ENCODE measurements around the gene HTT. TPM values are rescaled to one million over a fixed set of nuclear protein-coding genes. Genes with fewer than 3 reads are reported as not detected.

Gene HTT
- total RNA-seq, 2 experiments from 2014 or later: 91.6 to 94.1 TPM

GRCh38 chr4:3202836-3203820 is 128.6 kb downstream of the HTT start:
- peak; percentile 64 for DNase-seq
- Mint-ChIP-seq H3K4me3 (peak overlapping the region; percentile 44), H3K9me3 (no peaks in the 10 kb centered on the region), H3K27ac (peak overlapping the region; percentile 57), H3K36me3 (ENCODE audit: low read depth) (peaks cover 16% of the 10 kb centered on the region), H3K27me3 (ENCODE audit: low read depth) (no peaks in the 10 kb centered on the region), H3K4me1 (ENCODE audit: low read depth) (peaks cover 36% of the 10 kb centered on the region)
- CTCF ChIA-PET: interaction anchor here (0.9 to 1.5 kb wide), 3 partner anchors 9 to 13 kb away, joined by 3 to 5 read pairs (median 4); no protein-coding TSS in a partner anchor
- intact Hi-C loops (cut with micrococcal nuclease): loop anchor here (1.0 to 5.0 kb wide), 5 partner anchors 89 to 156 kb away; partner anchors contain the start of gene RGS12

DNA sequence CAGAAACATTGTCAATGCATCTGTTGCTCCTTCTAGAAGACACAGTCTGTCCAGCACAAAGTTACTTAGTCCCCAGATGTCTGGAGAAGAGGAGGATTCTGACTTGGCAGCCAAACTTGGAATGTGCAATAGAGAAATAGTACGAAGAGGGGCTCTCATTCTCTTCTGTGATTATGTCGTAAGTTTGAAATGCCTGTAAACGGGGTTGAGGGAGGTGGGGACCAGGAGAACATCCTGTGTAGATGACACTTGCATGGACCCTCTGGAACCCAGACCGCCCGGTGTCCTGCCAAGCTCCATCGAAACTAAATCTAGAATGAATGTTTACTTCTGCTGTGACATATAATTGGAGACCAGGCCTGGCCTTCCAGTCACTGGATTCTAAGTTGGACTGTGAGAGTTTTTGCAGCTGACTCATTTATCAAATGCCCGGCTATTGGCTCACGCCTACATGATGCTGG is 129.5 kb downstream of the HTT start:
- Mint-ChIP-seq H3K4me3 (no peak overlapping the region), H3K27me3 (ENCODE audit: low read depth) (no peaks in the 10 kb centered on the region), H3K9me3 (no peaks in the 10 kb centered on the region), H3K36me3 (ENCODE audit: low read depth) (peaks cover 16% of the 10 kb centered on the region), H3K27ac (no peak overlapping the region), H3K4me1 (ENCODE audit: low read depth) (peaks cover 36% of the 10 kb centered on the region)
- CTCF ChIA-PET: interaction anchor here (1.5 kb wide), 1 partner anchor 12 kb away, joined by 3 read pairs; no protein-coding TSS in a partner anchor
- intact Hi-C loops (cut with micrococcal nuclease): loop anchor here (2.0 to 5.0 kb wide), 3 partner anchors 88 to 143 kb away; partner anchors contain the start of gene RGS12
- DNase-seq: no peak

- H3K27ac Mint-ChIP-seq: no peak overlapping the region
- no peak for DNase-seq
- no peaks in the 10 kb centered on the region for H3K9me3 Mint-ChIP-seq
- no peaks in the 10 kb centered on the region for H3K27me3 Mint-ChIP-seq (ENCODE audit: low read depth)
- CTCF ChIA-PET: no interaction called here
- peaks cover 28% of the 10 kb centered on the region for H3K4me1 Mint-ChIP-seq (ENCODE audit: low read depth)
- H3K4me3 Mint-ChIP-seq: no peak overlapping the region
- H3K36me3 Mint-ChIP-seq (ENCODE audit: low read depth): peaks cover 21% of the 10 kb centered on the region
- intact Hi-C loops (cut with micrococcal nuclease): no loop called here
These were observed 131.5 kb downstream of the HTT start for GRCh38 chr4:3205995-3206394.

DNA sequence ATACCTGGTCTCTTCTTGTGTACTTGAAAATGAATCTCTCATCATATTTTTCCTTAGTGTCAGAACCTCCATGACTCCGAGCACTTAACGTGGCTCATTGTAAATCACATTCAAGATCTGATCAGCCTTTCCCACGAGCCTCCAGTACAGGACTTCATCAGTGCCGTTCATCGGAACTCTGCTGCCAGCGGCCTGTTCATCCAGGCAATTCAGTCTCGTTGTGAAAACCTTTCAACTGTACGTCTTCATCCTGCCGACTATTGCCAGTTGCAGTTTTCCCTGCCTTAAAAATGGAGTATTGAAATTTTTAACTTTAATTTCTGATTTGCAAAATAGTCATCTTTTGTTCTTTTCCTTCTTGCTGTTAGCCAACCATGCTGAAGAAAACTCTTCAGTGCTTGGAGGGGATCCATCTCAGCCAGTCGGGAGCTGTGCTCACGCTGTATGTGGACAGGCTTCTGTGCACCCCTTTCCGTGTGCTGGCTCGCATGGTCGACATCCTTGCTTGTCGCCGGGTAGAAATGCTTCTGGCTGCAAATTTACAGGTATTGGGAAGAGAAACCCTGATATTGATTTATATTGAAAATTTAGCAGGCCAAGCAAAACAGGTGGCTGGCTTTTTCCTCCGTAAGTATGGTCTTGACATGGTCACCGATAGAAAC is 132.1 kb downstream of the HTT start:
- intact Hi-C loops (cut with micrococcal nuclease): no loop called here
- DNase-seq: no peak
- H3K27ac Mint-ChIP-seq: no peak overlapping the region
- peaks cover 21% of the 10 kb centered on the region for H3K36me3 Mint-ChIP-seq (ENCODE audit: low read depth)
- H3K27me3 Mint-ChIP-seq (ENCODE audit: low read depth): no peaks in the 10 kb centered on the region
- CTCF ChIA-PET: no interaction called here
- H3K4me1 Mint-ChIP-seq (ENCODE audit: low read depth): peaks cover 25% of the 10 kb centered on the region
- no peak overlapping the region for H3K4me3 Mint-ChIP-seq
- H3K9me3 Mint-ChIP-seq: no peaks in the 10 kb centered on the region

DNA sequence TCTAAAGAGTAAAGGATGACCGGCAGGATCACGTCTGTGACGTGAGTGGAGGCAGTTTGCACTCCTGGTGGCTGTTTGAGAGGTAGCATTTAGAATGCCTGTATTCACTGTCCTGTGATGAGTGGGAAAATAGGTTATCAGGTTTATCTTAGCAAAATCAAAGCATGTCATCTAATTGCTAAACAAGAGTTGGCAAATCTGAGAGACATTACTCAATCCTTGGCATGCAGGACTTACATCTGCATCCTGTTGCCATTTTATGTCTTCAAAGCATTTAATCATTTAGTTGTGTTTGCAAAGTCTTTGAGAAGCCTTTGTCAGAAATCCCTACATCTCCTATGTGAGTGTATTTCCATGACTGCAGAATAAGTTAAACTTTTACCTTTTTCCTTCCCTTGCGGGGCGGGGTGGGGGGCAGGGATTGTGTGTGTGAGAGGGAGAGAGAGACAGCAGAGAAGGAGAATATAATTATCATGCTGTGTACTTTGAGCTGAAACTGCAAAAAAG is 133.1 kb downstream of the HTT start:
- no peak overlapping the region for H3K27ac Mint-ChIP-seq

DNA sequence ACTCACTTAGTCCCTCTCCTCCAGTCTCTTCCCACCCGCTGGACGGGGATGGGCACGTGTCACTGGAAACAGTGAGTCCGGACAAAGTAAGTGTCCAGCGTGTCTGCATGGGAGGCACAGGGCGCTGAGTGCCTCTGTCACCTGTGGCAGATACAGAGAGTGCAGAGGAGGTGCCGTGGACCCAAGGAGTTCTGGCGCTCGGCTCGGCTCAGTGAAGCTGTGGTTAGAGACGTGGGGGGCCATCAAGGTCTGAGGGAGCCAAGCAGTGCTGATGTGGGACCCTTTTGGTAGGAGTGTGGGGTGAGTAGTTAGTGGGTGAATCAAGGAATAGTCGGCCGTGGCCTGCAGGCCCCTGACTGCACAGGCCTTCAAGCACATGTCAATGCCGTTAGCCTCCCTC is 134.3 kb downstream of the HTT start:
- no peak overlapping the region for H3K4me3 Mint-ChIP-seq
- H3K9me3 Mint-ChIP-seq: no peaks in the 10 kb centered on the region
- no peaks in the 10 kb centered on the region for H3K27me3 Mint-ChIP-seq (ENCODE audit: low read depth)
- no peak for DNase-seq
- peaks cover 32% of the 10 kb centered on the region for H3K36me3 Mint-ChIP-seq (ENCODE audit: low read depth)
- H3K27ac Mint-ChIP-seq: no peak overlapping the region
- CTCF ChIA-PET: interaction anchor here (0.6 kb wide), 1 partner anchor 1041 kb away, joined by 3 read pairs; no protein-coding TSS in a partner anchor
- intact Hi-C loops (cut with micrococcal nuclease): no loop called here
- peaks cover 2% of the 10 kb centered on the region for H3K4me1 Mint-ChIP-seq (ENCODE audit: low read depth)

More for the DNA sequence above, 133.1 kb downstream of the HTT start:
- no peak overlapping the region for H3K4me3 Mint-ChIP-seq
- H3K27me3 Mint-ChIP-seq (ENCODE audit: low read depth): no peaks in the 10 kb centered on the region
- intact Hi-C loops (cut with micrococcal nuclease): no loop called here
- peaks cover 21% of the 10 kb centered on the region for H3K36me3 Mint-ChIP-seq (ENCODE audit: low read depth)
- no peak for DNase-seq
- no peaks in the 10 kb centered on the region for H3K9me3 Mint-ChIP-seq
- peaks cover 14% of the 10 kb centered on the region for H3K4me1 Mint-ChIP-seq (ENCODE audit: low read depth)
- CTCF ChIA-PET: no interaction called here

- Mint-ChIP-seq H3K9me3 (no peaks in the 10 kb centered on the region), H3K27ac (no peak overlapping the region), H3K4me1 (ENCODE audit: low read depth) (no peaks in the 10 kb centered on the region), H3K27me3 (ENCODE audit: low read depth) (no peaks in the 10 kb centered on the region), H3K4me3 (no peak overlapping the region), H3K36me3 (ENCODE audit: low read depth) (peaks cover 39% of the 10 kb centered on the region)
- intact Hi-C loops (cut with micrococcal nuclease): no loop called here
- CTCF ChIA-PET: interaction anchor here (0.6 kb wide), 1 partner anchor 231 kb away, joined by 4 read pairs; no protein-coding TSS in a partner anchor
- DNase-seq: no peak
These were observed 135.3 kb downstream of the HTT start for GRCh38 chr4:3209551-3210325.

GRCh38 chr4:3210467-3210866 is 136.0 kb downstream of the HTT start:
- CTCF ChIA-PET: no interaction called here
- intact Hi-C loops (cut with micrococcal nuclease): no loop called here

DNA sequence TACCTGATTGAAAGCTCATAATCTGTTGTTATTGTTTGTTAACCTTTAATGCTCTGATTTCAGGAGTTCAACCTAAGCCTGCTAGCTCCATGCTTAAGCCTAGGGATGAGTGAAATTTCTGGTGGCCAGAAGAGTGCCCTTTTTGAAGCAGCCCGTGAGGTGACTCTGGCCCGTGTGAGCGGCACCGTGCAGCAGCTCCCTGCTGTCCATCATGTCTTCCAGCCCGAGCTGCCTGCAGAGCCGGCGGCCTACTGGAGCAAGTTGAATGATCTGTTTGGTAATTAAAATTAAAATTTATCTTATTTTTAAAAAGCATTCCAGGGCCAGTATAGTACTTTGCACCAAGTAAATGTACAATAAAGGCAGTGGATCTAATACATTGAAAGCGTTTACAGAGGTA is 137.4 kb downstream of the HTT start:
- Mint-ChIP-seq H3K36me3 (ENCODE audit: low read depth) (peaks cover 41% of the 10 kb centered on the region), H3K27me3 (ENCODE audit: low read depth) (no peaks in the 10 kb centered on the region), H3K9me3 (no peaks in the 10 kb centered on the region), H3K27ac (no peak overlapping the region), H3K4me3 (no peak overlapping the region), H3K4me1 (ENCODE audit: low read depth) (no peaks in the 10 kb centered on the region)
- DNase-seq: no peak
- CTCF ChIA-PET: interaction anchor here (0.6 kb wide), 1 partner anchor 48 kb away, joined by 4 read pairs; no protein-coding TSS in a partner anchor
- intact Hi-C loops (cut with micrococcal nuclease): no loop called here

More at GRCh38 chr4:3210467-3210866, 136.0 kb downstream of the HTT start:
- Mint-ChIP-seq H3K9me3 (no peaks in the 10 kb centered on the region), H3K4me3 (no peak overlapping the region), H3K36me3 (ENCODE audit: low read depth) (peaks cover 43% of the 10 kb centered on the region), H3K4me1 (ENCODE audit: low read depth) (no peaks in the 10 kb centered on the region), H3K27ac (no peak overlapping the region), H3K27me3 (ENCODE audit: low read depth) (no peaks in the 10 kb centered on the region)
- no peak for DNase-seq

DNA sequence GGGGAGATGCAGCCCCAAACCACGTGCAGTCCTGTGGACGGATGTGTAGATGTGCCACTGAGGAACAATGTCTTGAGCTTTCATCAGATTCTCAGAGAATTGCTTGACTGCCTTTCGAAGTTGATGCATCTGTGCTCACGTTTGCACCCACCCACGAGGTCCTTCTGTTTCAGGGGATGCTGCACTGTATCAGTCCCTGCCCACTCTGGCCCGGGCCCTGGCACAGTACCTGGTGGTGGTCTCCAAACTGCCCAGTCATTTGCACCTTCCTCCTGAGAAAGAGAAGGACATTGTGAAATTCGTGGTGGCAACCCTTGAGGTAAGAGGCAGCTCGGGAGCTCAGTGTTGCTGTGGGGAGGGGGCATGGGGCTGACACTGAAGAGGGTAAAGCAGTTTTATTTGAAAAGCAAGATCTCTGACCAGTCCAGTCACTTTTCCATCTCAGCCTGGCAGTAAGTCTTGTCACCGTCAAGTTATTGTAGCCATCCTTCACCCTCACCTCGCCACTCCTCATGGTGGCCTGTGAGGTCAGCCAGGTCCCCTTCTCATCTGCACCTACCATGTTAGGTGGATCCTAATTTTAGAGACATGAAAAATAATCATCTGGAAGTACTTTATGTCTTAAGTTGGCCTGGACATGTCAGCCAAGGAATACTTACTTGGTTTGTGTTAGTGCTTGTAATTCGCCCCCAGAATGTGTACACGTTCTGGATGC is 138.1 kb downstream of the HTT start:
- Mint-ChIP-seq H3K4me3 (no peak overlapping the region), H3K9me3 (no peaks in the 10 kb centered on the region), H3K27me3 (ENCODE audit: low read depth) (no peaks in the 10 kb centered on the region), H3K27ac (no peak overlapping the region), H3K36me3 (ENCODE audit: low read depth) (peaks cover 40% of the 10 kb centered on the region), H3K4me1 (ENCODE audit: low read depth) (no peaks in the 10 kb centered on the region)
- CTCF ChIA-PET: no interaction called here
- intact Hi-C loops (cut with micrococcal nuclease): no loop called here
- no peak for DNase-seq

GRCh38 chr4:3213106-3213425 is 138.6 kb downstream of the HTT start:
- Mint-ChIP-seq H3K36me3 (ENCODE audit: low read depth) (peaks cover 41% of the 10 kb centered on the region), H3K4me1 (ENCODE audit: low read depth) (no peaks in the 10 kb centered on the region), H3K4me3 (no peak overlapping the region), H3K27me3 (ENCODE audit: low read depth) (no peaks in the 10 kb centered on the region), H3K9me3 (no peaks in the 10 kb centered on the region), H3K27ac (no peak overlapping the region)
- DNase-seq: no peak
- intact Hi-C loops (cut with micrococcal nuclease): no loop called here
- CTCF ChIA-PET: no interaction called here

All from activated naive CD4-positive, alpha-beta T cell treated with anti-CD3 and anti-CD28 coated beads for 36 hours (primary cell).